ENCODE data around the gene ZBTB38.

DNA sequence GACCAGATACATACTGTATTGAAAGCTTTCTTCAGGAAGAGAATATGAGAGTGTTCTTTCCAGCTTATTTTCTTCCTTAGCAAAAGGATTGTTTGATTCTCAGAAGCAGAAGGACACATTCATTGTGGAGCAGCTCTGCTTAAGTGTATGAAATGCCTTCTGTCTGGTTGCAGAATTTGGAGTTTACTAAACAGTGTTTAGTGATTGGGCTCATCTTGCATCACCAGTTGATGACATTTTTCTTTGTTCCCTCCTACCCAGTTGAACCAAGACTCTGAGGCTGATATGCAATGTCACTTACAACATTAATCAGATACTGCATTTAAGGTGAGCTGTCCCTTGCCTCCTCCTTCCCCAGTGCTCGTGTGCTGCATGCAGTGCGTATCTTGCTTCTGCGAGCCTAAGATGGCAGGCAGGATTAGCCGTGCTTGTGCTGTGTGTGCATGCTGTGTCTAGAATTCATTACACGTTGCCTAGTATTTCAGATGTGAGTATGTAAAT, 18.4 kb downstream of the ZBTB38 start:
- TF ChIP-seq, protein P1, sequence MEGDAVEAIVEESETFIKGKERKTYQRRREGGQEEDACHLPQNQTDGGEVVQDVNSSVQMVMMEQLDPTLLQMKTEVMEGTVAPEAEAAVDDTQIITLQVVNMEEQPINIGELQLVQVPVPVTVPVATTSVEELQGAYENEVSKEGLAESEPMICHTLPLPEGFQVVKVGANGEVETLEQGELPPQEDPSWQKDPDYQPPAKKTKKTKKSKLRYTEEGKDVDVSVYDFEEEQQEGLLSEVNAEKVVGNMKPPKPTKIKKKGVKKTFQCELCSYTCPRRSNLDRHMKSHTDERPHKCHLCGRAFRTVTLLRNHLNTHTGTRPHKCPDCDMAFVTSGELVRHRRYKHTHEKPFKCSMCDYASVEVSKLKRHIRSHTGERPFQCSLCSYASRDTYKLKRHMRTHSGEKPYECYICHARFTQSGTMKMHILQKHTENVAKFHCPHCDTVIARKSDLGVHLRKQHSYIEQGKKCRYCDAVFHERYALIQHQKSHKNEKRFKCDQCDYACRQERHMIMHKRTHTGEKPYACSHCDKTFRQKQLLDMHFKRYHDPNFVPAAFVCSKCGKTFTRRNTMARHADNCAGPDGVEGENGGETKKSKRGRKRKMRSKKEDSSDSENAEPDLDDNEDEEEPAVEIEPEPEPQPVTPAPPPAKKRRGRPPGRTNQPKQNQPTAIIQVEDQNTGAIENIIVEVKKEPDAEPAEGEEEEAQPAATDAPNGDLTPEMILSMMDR (IDR thresholded peaks at IDR 0.05; ENCODE audit: insufficient read depth, low read length) = no peak
- TF ChIP-seq REST (IDR thresholded peaks at IDR 0.05; ENCODE audit: insufficient replicate concordance, low read depth) (no peak), POLR2AphosphoS5 (IDR thresholded peaks at IDR 0.05; ENCODE audit: low read depth) (no peak), GABPA (IDR thresholded peaks at IDR 0.05; ENCODE audit: low read depth) (no peak), SPI1 (IDR thresholded peaks at IDR 0.05; ENCODE audit: borderline replicate concordance, low read depth) (no peak)
